GM12878 (cell line): ENCODE results near the gene PKP2. TPM values are rescaled to one million over a fixed set of nuclear protein-coding genes. Genes with fewer than 3 reads are reported as not detected.

Source experiments
- BCLAF1 ChIP-seq: fragments of 450-650 bp; IDR thresholded peaks from 2 replicates; pipeline ENCODE4 v1.6.1; 2017; ENCODE audit warnings: antibody characterized with exemption, mild to moderate bottlenecking, moderate library complexity
- CBFB ChIP-seq: IDR thresholded peaks from 2 replicates; pipeline ENCODE4 v1.6.1; 2016; ENCODE audit warnings: antibody characterized with exemption, low read depth
- IRF5 ChIP-seq: fragments of 450-650 bp; IDR thresholded peaks from 2 replicates; pipeline ENCODE4 v1.6.1; 2017; ENCODE audit warnings: borderline replicate concordance
- POLR2AphosphoS2 ChIP-seq: IDR thresholded peaks from 2 replicates; pipeline ENCODE4 v1.6.1; 2011; ENCODE audit warnings: low read depth, mild to moderate bottlenecking, low read length, improper control_type of control experiment, moderate library complexity
- POU2F2 ChIP-seq: IDR thresholded peaks from 3 replicates; pipeline ENCODE4 v1.6.1; 2011; ENCODE audit warnings: low read depth, mild to moderate bottlenecking, low read length, borderline replicate concordance
- SKIL ChIP-seq: fragments of 450-650 bp; IDR thresholded peaks from 2 replicates; pipeline ENCODE4 v1.6.1; 2017; ENCODE audit warnings: mild to moderate bottlenecking, low read depth, inconsistent platforms; ENCODE audit not compliant: poor library complexity, severe bottlenecking
- SP1 ChIP-seq: IDR thresholded peaks from one replicate; pipeline ENCODE4 v1.6.1; 2011; ENCODE audit warnings: low read depth, low read length
- SRF ChIP-seq, 2 experiments: IDR thresholded peaks; 2 replicates each; pipeline ENCODE4 v1.6.1; 2011; ENCODE audit warnings: low read depth in 2 of 2, low read length in 2 of 2, mild to moderate bottlenecking in 1 of 2, moderate library complexity in 1 of 2
- ZNF592 ChIP-seq: fragments of 450-650 bp; IDR thresholded peaks from 2 replicates; pipeline ENCODE4 v1.6.1; 2017; ENCODE audit warnings: mild to moderate bottlenecking, moderate library complexity
- polyA plus RNA-seq, 11 experiments: library from polyadenylated mRNA; depleted of rRNA in 4 of 11; unstranded in 6 of 11; stranded (reverse) in 5 of 11; fragments of >200 nt; fragmentation: Nextera tagmentation in 4 of 11; fragmentation: Illumina TruSeq in 1 of 11; extraction: Ambion mirVana in 4 of 11; extraction: Trizol in 1 of 11; gene quantifications; 1 replicate in 1 of 11; 2 replicates in 10 of 11; pipeline versions ENCODE4 v1.2.1 to v1.2.3, GENCODE V29; 2011 to 2016; ENCODE audit warnings: inconsistent platforms in 2 of 11, missing spikeins in 2 of 11, low read depth in 1 of 11
- total RNA-seq, 4 experiments: library from RNA; depleted of rRNA in 3 of 4; stranded (reverse); fragments of >200 nt in 3 of 4; fragmentation: Illumina TruSeq in 1 of 4; extraction: Trizol in 1 of 4; gene quantifications; 2 replicates each; pipeline versions ENCODE4 v1.2.1 to v1.2.3, GENCODE V29; 2013 to 2021

Gene PKP2
- total and polyA plus RNA-seq, 10 of the 15 experiments (the other 5 are each of a cell fraction or from before 2014, with no cell fraction given) = 0.02 to 4.1 (median 0.07) TPM; not detected in 4

- TF ChIP-seq BCLAF1 = no peak
- no peak for TF ChIP-seq CBFB
- no peak for TF ChIP-seq ZNF592
- no peak for TF ChIP-seq SKIL
- no peak for TF ChIP-seq SP1
- TF ChIP-seq IRF5 = no peak
- TF ChIP-seq SRF (IDR thresholded peaks at IDR 0.05; ENCODE audit: low read depth in 2 of 2, low read length in 2 of 2) = no peak
- no peak for TF ChIP-seq POLR2AphosphoS2
- TF ChIP-seq POU2F2 = no peak
These were observed 59.9 kb downstream of the PKP2 start (continued) for GRCh38 chr12:32836710-32837109.
